Psoas muscle (tissue), 8 donors: ENCODE data around the gene RAB9A. TPM values are rescaled to one million over a fixed set of nuclear protein-coding genes. Genes with fewer than 3 reads are reported as not detected.

Experiments used
- ATAC-seq, 4 donors: fragments of 200-7000 bp; cut with Tn5 transposase; one replicate each; pipeline ENCODE4 v1.9.1; 2020; ENCODE audit warnings: moderate library complexity in 3 of 4, mild to moderate bottlenecking in 2 of 4
- DNase-seq, 2 donors: peaks; one replicate each; pipeline ENCODE4 v3.0.0-alpha.2; 2020
- H3K27ac ChIP-seq: fragments of 200-600 bp; one replicate; pipeline ENCODE4 v1.8.0; 2022
- H3K27me3 ChIP-seq, 3 donors: fragments of 200-600 bp in 1 of 3; one replicate each; pipeline versions ENCODE4 v1.6.1 to v1.8.0; 2013 to 2022; ENCODE audit warnings: low read length in 2 of 3, mild to moderate bottlenecking in 2 of 3, moderate library complexity in 1 of 3; ENCODE audit not compliant: insufficient read depth in 3 of 3
- H3K36me3 ChIP-seq, 2 donors: fragments of 200-600 bp in 1 of 2; one replicate each; pipeline versions ENCODE4 v1.6.1 to v1.8.0; 2013 to 2022; ENCODE audit warnings: low read depth in 1 of 2, mild to moderate bottlenecking in 1 of 2, moderate library complexity in 1 of 2; ENCODE audit not compliant: insufficient read depth in 1 of 2
- H3K4me1 ChIP-seq: fragments of 200-600 bp; one replicate; pipeline ENCODE4 v1.8.0; 2022
- H3K4me3 ChIP-seq: fragments of 200-600 bp; one replicate; pipeline ENCODE4 v1.8.0; 2022; ENCODE audit warnings: mild to moderate bottlenecking
- H3K9me3 ChIP-seq: fragments of 200-600 bp; one replicate; pipeline ENCODE4 v1.8.0; 2022
- CTCF ChIP-seq: fragments of 200-600 bp; IDR thresholded peaks from one replicate; pipeline ENCODE4 v1.8.0; 2022; ENCODE audit warnings: antibody characterized with exemption
- WGBS, 3 donors: extraction: QIAGEN DNeasy Blood & Tissue Kit; methylation state at CpG; one replicate each; pipeline versions ENCODE4 v1.1.6 to v1.1.7; 2013; 5-methylcytosine and 5-hydroxymethylcytosine counted together
- intact Hi-C, 2 donors: fragments of 100-400 bp; cut with DNase I; formaldehyde crosslinking; loops; one replicate each; pipeline versions ENCODE4 v1.11.0 to v1.14.2; 2022
- polyA plus RNA-seq, 3 donors: library from polyadenylated mRNA; stranded (reverse); fragments of 200-250 nt; gene quantifications; one replicate each; pipeline ENCODE4 v1.2.3, GENCODE V29; 2013
- total RNA-seq, 4 donors: library from RNA; stranded (reverse); fragmentation: NEBNext Ultra II Directional in 2 of 4; extraction: Animal tissue kit (Norgen Biotek cat#: 25700) in 2 of 4; gene quantifications; one replicate each; pipeline versions ENCODE4 v1.2.1 to v1.2.4, GENCODE V29; 2021 to 2023
- donor health status: healthy with polysubstance abuse.
- donor health status: DM: no; HTN: no; CAD: no; lungs with moderate emphysema.
- donor health status: Bipolar disorder and iron deficiency.
- donor health status: healthy.
- donor health status: DM: yes; HTN: yes; CAD: no.
- donor health status: DM: no; HTN: no; CAD: no.
- donor health status: DM: no; HTN: no; CAD: no.
- donor health status: DM: yes; HTN: yes; CAD: no.

RAB9A gene
- total and polyA plus RNA-seq, 7 donors = 13.0 to 25.4 (median 14.8) TPM

- Histone ChIP-seq H3K4me1 (no peaks in the 10 kb centered on the region), H3K27ac (no peak overlapping the region), H3K9me3 (no peaks in the 10 kb centered on the region), H3K36me3 (peaks cover 0 to 55% of the 10 kb centered on the region in 2 donors), H3K27me3 (no peaks in the 10 kb centered on the region), H3K4me3 (no peak overlapping the region)
- TF ChIP-seq CTCF = no peak
- WGBS, 3 donors = 14 to 30% (median 22%) methylated on average over 3 of the region's 3 CpGs
- no peak for DNase-seq
- ATAC-seq = no peak
- intact Hi-C loops = loop anchor here (5.0 kb wide), 2 partner anchors 95 to 280 kb away; no protein-coding TSS in a partner anchor
Observed at GRCh38 chrX:13752646-13753045, 63.7 kb downstream of the RAB9A start.

DNA sequence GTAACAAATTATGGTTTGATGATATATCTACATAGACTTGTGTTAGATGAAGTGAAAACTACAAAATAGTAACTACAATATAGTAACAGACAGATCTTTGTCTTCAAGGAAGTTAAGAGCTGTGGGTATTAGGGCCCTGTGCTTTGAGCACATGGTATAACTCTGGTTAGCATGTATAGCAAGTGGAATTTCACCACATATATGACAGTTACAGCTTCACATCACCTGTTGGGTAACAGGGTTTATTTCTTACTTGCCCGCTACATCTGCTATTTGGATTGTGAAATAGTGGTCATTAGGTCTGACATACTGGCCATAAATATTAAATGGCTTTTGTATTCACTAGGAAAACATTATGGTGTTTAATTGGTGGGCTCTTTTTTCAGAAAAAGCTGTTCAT, 65.8 kb downstream of the RAB9A start:
- Histone ChIP-seq H3K9me3 (no peaks in the 10 kb centered on the region), H3K4me1 (no peaks in the 10 kb centered on the region), H3K27ac (no peak overlapping the region), H3K27me3 (no peaks in the 10 kb centered on the region), H3K36me3 (peaks cover 0 to 67% of the 10 kb centered on the region in 2 donors), H3K4me3 (no peak overlapping the region)
- DNase-seq (no peak), ATAC-seq (no peak)
- WGBS, 3 donors = 89 to 97% (median 92%) methylated on average over 1 of the region's 1 CpG
- no peak for TF ChIP-seq CTCF
- intact Hi-C loops = loop anchor here (5.0 kb wide), 2 partner anchors 97 to 278 kb away; no protein-coding TSS in a partner anchor

DNA sequence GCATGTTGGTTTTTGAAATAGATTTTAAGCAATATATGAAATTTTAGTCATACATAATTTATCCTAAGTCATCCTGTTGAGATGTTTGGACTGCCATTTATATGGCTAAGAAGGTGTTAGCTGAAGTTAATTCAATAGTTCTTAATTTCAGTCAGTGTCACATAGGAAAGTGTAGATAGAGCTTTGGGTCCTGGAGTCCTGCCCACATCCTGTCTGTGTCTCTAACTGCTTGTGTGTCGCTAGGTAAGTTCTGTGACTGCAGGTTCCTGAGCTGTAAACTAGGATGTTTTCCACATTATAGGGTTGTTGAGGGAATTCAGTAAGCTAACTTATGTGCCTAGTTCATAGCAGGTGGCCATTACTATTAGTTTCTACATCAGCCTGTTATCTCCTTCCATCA, 66.3 kb downstream of the RAB9A start:
- ATAC-seq = no peak
- intact Hi-C loops = no loop called here

DNA sequence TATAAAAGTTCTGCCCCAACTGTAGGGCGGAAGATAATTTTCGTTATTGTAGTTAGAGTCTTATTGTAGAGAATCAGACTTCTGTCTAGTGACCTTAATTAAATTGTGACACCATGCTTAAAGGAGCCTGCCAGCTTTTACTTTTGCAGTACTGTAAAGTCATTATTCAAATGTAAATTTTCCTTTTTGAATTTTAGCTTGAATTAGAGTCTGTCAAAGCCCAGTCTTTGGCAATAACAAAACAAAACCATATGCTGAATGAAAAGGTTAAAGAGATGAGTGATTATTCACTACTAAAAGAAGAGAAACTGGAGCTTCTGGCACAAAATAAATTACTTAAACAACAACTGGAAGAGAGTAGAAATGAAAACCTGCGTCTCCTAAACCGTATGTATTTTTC, 67.5 kb downstream of the RAB9A start:
- Histone ChIP-seq H3K9me3 (no peaks in the 10 kb centered on the region), H3K4me1 (no peaks in the 10 kb centered on the region), H3K4me3 (no peak overlapping the region), H3K36me3 (peaks cover 0 to 75% of the 10 kb centered on the region in 2 donors), H3K27ac (no peak overlapping the region), H3K27me3 (no peaks in the 10 kb centered on the region)
- intact Hi-C loops = no loop called here
- DNase-seq (no peak), ATAC-seq (no peak)
- no peak for TF ChIP-seq CTCF
- WGBS, 3 donors = 91 to 97% (median 94%) methylated on average over 4 of the region's 4 CpGs

More for the DNA sequence above, 66.3 kb downstream of the RAB9A start:
- Histone ChIP-seq H3K36me3 (peaks cover 0 to 67% of the 10 kb centered on the region in 2 donors), H3K9me3 (no peaks in the 10 kb centered on the region), H3K4me1 (no peaks in the 10 kb centered on the region), H3K27ac (no peak overlapping the region), H3K4me3 (no peak overlapping the region), H3K27me3 (no peaks in the 10 kb centered on the region)
- no peak for DNase-seq
- TF ChIP-seq CTCF = no peak
- 79 to 85% (median 84%) methylated on average over 1 of the region's 1 CpG for WGBS, 3 donors

GRCh38 chrX:13759152-13759718, 70.3 kb downstream of the RAB9A start:
- peaks cover 0 to 79% of the 10 kb centered on the region in 2 donors for H3K36me3 ChIP-seq
- WGBS, 3 donors = 83 to 91% (median 86%) methylated on average over 8 of the region's 8 CpGs
- no peaks in the 10 kb centered on the region for H3K4me1 ChIP-seq
- ATAC-seq = no peak
- no peak for DNase-seq
- no peak overlapping the region for H3K4me3 ChIP-seq
- no peaks in the 10 kb centered on the region for H3K9me3 ChIP-seq
- no peak overlapping the region for H3K27ac ChIP-seq
- intact Hi-C loops = no loop called here
- no peaks in the 10 kb centered on the region for H3K27me3 ChIP-seq
- no peak for TF ChIP-seq CTCF
